CD4-positive, alpha-beta T cell treated with Interferon alpha-2 for 1 hour (primary cell): ENCODE data around the gene IL9.
"Not testable (repeated sequence)": the region's sequence is repeated elsewhere in the genome, so short reads cannot be mapped to it uniquely, and the experiment has no call there.

Experiments
- DNase-seq, 2 donors: peaks; one replicate each; pipeline ENCODE4 v3.0.0-alpha.2; 2020 to 2022

Gene IL9

DNA sequence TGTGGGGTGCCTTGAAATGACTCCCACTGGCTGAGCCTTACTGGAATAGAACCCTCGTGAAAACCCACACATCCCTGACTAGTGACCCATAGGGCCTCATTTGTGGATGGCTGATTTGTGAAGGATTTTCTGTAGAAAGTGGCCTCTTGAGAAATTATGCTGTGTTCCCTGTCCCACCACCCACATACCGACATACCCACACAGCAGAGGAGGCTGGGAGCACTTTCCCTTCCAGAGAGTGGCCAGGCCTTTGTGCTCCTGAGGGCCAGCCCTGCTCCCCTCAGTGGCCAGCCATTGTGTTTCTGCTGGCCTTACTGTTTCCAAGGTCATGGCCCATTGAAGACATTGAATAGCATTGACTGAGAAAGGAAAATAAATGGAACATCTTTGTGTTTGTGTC, 29.6 kb downstream of the IL9 start:
- no peak for DNase-seq

DNA sequence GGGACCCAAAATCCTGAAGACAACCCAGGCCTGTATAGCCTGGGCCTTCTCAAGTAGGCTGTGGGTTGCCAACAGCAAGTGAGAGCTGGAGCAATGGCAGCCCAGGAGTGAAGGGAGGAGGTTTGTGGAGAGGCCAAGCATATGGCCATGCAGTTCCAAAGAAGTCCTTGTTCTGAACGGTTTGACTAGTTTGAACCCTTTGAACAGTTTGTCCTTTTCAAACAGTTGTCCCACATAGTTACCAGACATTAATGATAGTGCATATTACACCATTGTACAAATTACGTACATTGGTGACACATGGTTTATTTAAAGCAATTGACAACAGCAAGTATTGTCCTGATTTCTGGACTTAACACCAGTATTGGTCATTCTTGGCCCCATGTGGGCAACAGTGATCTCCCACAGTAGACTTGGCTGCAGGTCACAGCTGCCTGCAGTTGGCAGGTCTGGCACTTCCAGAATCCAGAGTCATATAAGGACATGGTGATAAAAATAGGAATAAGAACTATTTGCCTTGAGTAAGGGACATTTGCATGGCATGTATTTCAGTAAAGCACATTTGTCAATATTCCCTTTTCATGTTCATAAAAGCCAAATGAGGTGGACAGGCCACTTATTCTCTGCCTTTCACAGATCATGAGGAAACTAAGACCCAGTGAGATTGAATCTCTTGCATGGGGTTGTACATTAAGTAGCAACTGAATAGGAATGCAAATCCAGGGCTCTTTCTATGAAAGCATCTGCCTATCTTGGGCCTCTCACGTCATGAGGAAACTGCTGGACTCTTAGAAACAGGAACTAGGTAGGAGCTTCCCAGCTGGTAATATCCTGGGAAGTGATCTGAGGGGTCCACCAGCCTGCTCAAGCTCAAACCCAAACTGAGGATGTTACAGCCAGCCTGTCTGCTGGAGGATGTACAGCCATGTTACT, 30.9 kb downstream of the IL9 start:
- no peak for DNase-seq

DNA sequence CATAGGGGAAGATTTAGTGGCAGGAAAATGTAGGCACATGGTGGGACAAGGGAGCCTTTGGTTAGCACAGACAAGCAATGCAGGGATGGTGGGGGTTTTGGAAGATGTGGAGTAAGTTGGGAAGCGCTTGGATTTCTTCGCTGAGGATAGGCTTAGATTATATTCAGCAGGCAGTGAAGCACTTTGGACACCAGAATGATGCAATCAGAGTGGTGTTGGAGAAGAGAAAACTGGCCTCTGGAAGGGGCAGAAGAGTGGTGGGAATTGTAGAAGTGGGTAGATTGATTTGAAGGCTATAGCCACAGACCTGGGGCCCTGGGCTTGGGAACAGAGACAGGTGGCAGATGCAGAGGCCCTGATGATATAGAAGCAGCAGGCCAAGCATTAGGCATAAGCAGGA, 32.9 kb downstream of the IL9 start:
- DNase-seq, result no peak

DNA sequence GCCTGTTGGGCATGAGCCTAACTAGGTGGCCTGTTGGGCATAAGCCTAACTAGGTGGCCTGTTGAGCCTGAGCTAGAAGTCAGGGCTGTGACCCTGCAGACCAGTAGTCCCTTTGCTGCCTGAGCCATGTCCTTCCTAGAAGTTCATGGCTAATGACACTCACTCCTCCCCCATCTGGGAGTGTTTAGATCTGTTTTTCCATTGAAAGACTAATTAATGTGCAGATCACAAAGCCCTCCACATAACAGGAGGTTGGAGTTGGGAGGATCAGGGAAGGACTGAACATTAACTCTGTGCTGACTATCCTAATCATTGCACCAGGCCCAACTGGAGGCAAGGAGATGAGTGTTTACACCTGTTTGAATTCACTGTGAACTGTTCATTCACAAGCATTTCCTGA, 33.6 kb downstream of the IL9 start:
- no peak for DNase-seq

DNA sequence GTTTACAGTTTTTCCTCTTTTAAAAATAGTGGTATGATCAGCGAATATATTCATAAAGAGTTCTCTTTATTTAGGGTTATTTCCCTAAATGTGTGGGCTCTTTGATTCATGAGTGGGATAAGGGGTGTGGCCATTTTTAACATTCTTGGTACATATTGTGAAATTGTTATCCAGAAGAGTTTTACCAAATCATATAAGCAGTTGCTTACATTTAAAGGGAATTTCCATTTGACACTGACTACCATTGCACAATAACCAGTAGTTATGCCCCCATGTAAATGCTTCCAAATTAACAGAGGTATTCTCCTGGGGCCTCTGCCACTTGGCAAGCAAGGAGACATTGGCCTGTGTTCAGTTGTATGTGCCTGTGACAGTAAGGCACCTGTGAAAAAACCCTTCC, 34.0 kb downstream of the IL9 start:
- no peak for DNase-seq

DNA sequence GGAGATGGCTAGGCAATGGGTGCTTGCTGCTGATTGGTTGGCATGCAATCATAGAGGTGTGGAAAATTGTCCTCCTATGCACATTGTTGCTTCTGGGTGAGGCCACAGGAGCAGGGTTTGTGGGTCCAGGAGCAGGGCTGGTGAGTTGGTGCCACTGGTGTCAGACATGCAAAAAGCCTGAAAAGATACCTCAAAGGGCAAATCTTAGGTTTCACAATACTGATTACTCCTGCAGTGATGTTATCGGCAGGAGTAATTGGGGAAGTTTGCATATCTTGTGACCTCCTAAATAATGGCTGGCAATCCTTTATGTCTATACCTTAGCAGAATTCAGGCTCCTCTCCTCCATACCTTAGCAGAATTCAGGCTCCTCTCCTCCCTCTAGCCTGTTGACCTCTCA, 36.0 kb downstream of the IL9 start:
- no peak for DNase-seq

DNA sequence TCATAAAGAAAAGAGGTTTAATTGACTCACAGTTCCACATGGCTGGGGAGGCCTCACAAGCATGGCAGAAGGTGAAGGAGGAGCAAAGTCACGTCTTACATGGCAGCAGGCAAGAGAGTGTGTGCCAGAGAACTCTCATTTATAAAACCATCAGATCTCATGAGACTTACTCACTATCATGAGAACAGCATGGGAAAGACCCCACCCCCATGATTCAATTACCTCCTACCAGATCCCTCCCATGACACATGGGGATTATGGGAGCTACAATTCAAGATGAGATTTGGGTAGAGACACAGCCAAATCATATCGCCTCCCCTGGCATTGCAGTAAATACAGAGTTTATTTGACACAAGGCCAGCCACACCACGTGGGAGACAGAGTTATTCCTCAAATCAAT, 36.5 kb downstream of the IL9 start:
- DNase-seq, result not testable (repeated sequence)

DNA sequence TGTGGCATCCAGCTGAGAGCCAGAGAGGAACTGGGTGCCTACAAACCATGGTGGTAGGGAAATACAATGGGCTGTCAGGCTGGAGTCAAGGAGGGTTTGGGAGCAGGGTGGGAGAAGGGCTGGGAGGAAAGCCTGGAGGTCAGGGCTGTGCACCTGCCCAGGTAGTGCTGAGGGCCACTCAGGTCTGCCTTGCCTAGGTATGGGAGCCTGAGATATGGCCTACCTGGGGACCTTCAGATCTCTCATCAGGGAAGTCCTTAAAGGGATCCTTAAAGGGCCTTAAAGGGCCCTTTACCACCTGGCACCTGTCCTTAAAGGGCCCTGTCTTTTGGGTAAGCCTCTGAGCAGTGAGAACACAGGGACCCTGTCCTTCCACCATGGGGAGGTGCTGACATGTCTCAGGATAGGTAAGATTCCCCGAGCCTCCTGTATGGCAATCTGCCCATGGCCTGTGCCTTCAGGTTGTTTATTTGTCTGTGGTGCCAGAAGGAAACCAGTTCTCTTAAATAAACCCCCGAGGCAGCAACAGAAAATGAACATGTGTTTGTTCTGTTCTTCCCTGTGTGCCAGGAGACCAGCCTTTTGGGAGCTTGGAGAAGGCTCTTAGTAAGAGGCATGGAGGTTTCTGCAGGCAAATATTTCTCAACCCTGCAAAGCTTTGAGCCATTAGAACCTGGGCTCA, 37.9 kb downstream of the IL9 start:
- DNase-seq, result no peak

DNA sequence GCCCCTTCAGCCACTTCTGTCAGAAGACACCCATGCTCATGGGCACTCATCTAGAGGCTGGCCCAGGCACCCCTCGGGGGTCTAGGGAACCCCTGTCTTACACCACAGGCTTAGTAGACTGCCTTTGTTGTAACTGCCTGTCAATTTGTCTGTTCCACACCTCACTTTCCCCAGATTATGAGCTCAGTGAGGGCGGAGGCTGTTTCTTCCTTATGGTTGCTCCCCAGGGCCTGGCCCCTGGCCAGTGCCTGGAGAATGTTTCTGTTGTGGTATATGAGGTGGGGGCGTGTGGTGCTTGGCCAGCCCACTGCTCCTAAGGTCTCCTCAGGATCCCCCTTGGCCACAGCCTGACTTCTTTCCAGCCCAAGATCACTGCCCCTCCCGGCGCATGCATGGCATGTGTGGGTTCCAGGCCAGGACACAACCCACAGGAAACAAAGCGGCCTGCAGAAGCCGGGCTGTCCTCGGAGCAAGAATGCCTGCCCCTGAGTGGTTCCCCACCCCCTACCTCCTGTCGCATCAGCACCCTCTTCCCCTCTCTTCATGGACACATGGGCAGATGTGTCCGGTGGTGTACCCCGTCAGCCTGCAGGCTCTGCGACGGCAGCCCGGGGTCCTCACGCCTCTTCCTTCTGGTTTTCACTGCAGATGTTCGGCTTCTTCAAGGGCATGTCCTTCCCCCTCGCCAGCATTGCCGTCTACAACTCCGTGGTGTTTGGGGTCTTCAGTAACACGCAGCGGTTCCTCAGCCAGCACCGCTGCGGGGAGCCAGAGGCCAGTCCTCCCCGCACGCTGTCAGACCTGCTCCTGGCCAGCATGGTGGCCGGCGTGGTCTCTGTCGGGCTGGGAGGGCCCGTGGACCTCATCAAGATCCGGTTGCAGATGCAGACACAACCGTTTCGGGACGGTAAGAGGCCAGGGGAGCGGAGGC, 43.5 kb downstream of the IL9 start:
- no peak for DNase-seq

DNA sequence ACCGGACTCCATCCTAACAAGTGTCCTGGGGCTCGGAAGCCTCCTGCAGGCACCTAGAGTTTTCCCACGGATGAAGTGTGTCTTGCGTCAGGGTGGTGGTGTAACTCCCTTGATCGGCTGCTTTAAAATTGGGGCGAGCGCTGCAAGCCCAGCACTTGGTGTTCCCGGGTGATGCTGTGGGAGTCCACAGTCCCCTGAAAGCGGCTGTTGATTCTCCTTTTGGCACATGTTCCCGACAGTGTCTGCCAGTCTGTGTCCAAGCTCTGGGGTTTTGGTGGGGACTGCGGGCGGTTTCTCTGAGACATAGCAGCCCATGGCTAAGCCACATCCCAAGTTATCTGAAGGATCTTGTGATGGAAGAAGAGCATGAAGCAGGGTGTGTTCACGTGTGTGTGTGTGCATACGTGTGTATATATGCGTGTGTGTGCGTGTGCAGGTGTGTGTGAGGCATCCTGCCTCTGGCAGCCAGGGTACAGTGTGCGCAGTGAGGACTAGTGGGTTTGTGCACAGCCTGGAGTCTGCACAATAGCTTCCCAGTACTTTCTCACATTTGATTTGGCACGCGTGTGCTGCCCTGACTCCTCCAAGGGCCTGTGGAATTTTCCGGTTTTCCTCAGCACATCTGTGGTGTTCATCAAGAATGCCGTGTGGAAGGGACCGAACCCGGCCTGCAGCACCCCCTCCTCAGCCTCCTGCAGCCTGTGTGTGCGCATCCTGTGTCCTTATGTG, 44.3 kb downstream of the IL9 start:
- no peak for DNase-seq

DNA sequence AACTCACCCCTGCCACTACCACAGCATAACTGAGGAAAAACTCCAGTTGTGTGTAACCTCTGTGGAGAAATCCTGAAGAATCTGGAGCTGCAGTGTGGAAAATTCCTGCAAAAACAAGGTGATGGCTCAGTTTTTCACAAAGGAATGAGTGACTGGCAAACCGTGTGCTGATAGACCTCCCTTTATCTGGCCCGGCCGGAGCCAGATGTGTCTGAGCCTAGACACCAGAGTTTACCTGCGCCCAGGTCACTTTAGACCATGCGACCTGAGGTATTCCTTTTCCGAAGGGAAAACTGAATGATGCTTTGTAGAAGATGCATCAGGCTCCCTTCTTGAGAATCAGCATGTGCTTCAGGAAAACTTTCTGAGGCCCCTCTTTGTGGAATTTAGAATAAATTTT, 45.0 kb downstream of the IL9 start:
- DNase-seq, result no peak

DNA sequence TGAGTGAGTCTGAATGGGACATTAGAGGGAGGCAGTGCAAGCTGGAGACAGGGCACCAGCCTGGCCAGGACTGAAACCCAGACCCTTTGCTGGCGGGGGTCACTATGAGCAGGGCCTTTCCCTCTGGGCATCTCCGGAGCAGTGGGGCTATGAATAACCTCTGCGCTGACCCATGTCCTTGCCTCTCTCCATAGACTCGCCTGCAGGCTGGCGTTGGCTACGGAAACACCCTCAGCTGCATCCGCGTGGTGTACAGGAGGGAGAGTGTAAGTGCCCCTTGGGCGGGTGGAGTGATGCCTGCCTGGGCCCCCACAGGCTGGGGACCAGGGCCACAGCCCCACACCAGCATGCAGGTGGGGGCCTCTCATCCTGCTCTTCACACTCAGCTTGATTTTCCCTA, 45.4 kb downstream of the IL9 start:
- DNase-seq, result no peak

DNA sequence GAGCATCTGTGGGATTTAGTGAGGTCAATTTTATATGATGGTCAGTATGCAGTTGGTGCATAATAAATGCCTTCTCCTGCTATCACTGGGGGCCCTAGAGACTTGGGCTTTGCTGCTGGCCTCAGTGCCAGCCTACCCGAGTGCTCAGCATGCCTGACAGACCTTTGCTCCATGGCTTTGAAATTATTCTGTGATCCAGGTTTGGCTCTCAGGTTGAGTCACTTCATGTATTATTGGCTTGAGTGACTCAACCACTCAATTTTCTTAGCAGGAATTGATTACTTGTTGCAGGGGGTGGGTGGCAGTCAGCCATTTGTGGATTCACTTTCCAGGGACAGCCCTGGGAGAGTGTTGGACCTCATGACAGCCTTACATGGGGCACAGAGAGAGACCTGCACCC, 47.7 kb downstream of the IL9 start:
- no peak for DNase-seq

DNA sequence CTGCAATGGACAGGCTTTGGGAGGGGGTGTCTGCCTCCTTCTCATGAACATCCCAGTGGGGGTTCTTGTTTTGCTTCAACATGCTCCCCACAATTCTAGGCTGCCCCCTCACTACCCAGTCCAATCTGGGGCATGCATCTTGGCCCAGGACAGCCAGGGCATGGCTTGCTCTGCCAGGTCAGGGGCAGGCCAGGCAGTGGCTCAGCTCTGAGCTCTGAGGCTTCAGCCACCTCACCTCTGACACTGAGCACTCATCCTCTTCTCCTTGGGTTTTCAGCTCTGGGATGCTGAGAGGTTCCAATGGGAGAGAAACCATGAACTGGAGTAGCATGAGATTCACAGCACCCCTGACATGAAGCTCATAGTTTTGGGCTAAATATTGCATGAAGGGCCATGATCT, 49.3 kb downstream of the IL9 start:
- no peak for DNase-seq

DNA sequence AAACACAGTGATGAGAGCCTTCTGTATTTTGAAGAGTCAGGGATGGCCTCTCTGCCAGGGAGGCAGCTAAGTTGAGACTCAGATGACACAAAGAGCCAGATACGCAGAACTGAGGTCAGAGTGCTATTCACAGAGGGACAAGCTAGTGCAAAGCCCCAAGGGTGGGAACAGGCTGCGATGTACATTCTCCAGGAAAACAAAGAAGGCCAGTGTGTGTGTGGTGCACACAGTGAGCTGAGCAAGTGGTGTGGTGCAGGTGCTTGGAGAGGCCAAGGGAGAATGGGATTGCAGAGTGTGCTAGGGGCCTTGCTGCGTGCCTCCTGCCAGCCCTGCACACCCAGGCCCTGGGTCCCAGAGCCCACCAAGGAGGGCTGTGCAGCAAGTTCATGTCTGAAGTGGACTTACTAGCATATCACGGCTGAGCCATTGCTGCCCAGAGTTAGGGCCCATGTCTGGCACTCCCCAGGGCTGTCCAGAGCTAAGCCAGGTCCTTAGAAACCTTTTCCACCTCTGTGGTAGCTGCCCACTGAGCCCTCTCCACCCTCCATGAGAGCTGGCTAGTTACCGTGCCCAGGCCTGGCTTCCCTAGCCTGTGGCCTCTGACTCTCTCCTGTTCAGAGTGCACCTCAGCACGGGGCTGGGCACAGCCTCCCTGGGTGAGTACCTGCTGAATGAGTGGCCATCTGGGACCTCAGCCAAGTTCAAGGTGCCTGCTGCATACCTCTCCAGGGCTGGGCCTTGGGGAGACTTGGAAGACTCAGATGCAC, 51.9 kb downstream of the IL9 start:
- no peak for DNase-seq

DNA sequence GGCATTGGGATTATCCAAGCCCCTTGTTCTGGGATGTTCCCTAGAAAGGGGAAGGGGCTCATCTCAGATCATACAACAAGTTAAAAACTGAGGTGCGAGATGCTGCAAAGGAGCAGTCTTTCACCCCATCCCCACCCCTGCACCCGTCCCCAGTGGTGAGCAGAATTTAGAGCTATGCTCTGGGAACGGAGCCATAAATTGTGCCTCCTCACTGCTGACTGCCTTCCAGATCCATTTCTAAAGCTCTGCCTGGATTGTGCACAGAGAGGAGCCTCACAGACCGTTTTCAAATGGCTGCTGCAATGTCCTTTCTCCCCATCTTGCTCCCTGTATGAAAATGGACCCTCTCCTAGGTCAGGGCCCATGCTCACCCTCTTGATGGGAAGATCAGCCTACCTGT, 52.9 kb downstream of the IL9 start:
- DNase-seq, result no peak
